ENCODE results near the gene PBX3. TPM values are rescaled to one million over a fixed set of nuclear protein-coding genes. Genes with fewer than 3 reads are reported as not detected.

The PBX3 gene
- total RNA-seq, 1 donor from 2014 or later = 13.8 TPM

GRCh38 chr9:126000731-126001580 lies 253.8 kb downstream of the PBX3 start:
- ATAC-seq = no peak

GRCh38 chr9:126001581-126002225 lies 254.5 kb downstream of the PBX3 start:
- ATAC-seq = no peak

GRCh38 chr9:126002476-126003350 lies 255.5 kb downstream of the PBX3 start:
- no peak for ATAC-seq

DNA sequence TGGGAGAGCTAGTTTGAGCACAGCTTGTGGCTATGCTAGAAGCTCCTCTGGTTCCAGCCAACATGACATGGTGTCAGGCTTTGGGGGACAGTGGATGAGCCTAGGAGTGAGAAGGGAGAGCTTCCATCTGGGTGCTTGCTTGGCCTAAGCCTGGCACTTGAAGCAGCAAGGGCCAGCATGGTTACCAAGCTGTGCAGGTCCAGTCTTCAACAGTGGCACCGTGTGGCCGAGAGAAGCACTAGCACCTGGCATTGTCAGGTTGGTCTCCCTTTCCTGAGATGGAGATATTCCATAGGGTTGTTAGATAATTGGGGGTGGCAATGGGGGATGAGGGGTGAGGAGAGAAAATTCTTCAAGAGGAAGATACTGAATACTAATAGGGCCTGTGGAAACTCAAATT lies 261.9 kb downstream of the PBX3 start:
- no peak for ATAC-seq

DNA sequence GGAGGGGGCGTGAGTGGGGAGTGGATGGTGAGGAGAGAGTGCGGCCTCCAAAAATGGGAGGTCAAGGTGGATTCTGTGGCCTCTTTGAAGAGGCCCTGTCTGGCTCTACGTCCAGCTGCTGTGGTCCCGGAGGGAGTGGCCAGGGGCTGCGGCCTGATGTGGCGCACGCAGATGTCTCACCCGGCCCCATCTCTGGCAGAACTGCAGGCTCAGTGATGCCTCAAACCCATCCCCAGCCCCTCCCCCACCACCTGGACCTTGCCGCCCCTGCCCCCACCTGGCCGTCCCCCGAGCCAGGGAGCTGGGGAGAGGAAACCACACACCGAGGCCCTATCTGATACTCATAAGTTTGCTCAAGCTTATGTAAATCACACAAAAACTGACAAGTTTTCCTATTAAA lies 267.6 kb downstream of the PBX3 start:
- no peak for ATAC-seq

GRCh38 chr9:126015424-126015823 lies 268.3 kb downstream of the PBX3 start:
- no peak for ATAC-seq

DNA sequence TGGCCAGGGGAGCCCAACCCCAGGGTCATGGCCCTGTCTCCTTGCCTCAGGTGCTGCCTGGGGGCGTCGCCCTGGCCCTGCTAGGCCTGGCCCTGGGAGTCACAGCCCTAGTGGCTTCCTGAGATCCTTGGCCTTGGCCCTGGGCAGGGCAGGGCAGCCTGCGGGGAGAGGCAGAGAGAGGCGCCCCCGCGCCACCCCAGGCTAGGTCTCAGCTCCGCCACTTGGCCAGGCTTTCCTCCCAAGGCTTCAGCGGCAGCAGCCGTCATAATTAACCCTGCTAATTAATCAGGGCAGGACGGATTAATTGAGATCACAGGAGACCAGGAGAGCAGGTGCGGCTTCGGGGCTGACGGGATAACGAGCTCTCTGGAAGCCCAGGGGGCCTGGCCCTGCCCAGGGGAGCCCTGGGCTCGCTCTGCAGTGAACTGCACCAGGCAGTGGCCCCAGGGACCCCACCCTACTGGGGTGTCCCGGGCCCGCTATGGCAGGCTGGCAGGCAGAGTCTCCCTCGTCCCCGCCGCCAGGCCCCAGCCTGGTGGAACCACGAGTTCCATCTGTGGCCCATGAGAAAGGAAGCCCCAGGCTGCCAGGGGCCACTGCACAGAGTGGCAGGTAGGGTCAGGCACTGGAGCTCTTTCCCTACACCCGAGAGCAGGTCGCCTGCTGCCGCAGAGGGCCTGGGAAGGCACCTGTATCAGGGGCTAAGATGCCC lies 269.6 kb downstream of the PBX3 start:
- ATAC-seq = no peak

Other genes with a start within 250 kb of the PBX3 start
- gene MAPKAP1, start 40.2 kb upstream of the PBX3 start, total RNA-seq = 57.1 TPM